HEK293 (cell line): Measurements from ENCODE around the gene RANBP10.
A peak's percentile ranks its signal among the peaks of the same experiment; 100 is the strongest.

ENCODE experiments used
- CTCF ChIA-PET: fragments of 350-600 bp; formaldehyde crosslinking; extraction: SDS; loops from one replicate; lab custom pipeline; 2021; ENCODE audit warnings: antibody characterized with exemption; lab: Yijun Ruan, JAX
- POLR2A ChIA-PET: fragments of 300-600 bp; formaldehyde crosslinking; extraction: SDS; loops from one replicate; lab custom pipeline; 2020; ENCODE audit warnings: antibody characterized with exemption, inconsistent platforms; lab: Yijun Ruan, JAX
- H3K27ac ChIP-seq: fragments of 200-500 bp; sonication (Bioruptor generic); 2 replicates; pipeline ENCODE4 v1.5.1; 2014; ENCODE audit warnings: low read depth, low read length, control low read depth, inconsistent platforms; ENCODE audit errors: extremely low read depth
- H3K36me3 ChIP-seq, 2 experiments: fragments of 200-500 bp in 1 of 2; sonication (Bioruptor generic) in 1 of 2; 1 replicate in 1 of 2; 2 replicates in 1 of 2; pipeline ENCODE4 v1.5.1; 2014 to 2017; ENCODE audit warnings: inconsistent platforms in 2 of 2, low read length in 2 of 2; ENCODE audit not compliant: control insufficient read depth in 2 of 2, insufficient read depth in 1 of 2
- H3K4me1 ChIP-seq: fragments of 200-500 bp; sonication (Bioruptor generic); 2 replicates; pipeline ENCODE4 v1.5.1; 2014; ENCODE audit warnings: mild to moderate bottlenecking, low read length, inconsistent platforms; ENCODE audit not compliant: control insufficient read depth, insufficient read depth
- H3K4me3 ChIP-seq: 2 replicates; pipeline ENCODE4 v1.5.1; 2011; ENCODE audit warnings: low read depth, mild to moderate bottlenecking, control low read depth, low read length, moderate library complexity
- H3K9me3 ChIP-seq: fragments of 200-500 bp; sonication (Bioruptor generic); 2 replicates; pipeline ENCODE4 v1.5.1; 2014; ENCODE audit warnings: low read depth, low read length, inconsistent platforms; ENCODE audit not compliant: control insufficient read depth, insufficient read depth
- IKZF3 ChIP-seq: fragments of 450-650 bp; IDR thresholded peaks from 2 replicates; pipeline ENCODE4 v1.5.0; 2018; ENCODE audit warnings: missing biosample characterization, mild to moderate bottlenecking, missing genetic modification characterization, moderate library complexity
- KLF16 ChIP-seq: fragments of 450-650 bp; formaldehyde crosslinking; IDR thresholded peaks from 2 replicates; pipeline ENCODE4 v1.5.1; 2017; ENCODE audit warnings: missing biosample characterization, missing genetic modification characterization
- OSR2 ChIP-seq: fragments of 450-650 bp; formaldehyde crosslinking; IDR thresholded peaks from 2 replicates; pipeline ENCODE4 v1.5.1; 2016; ENCODE audit warnings: missing biosample characterization, missing genetic modification characterization
- RBAK ChIP-seq: fragments of 450-650 bp; formaldehyde crosslinking; IDR thresholded peaks from 2 replicates; pipeline ENCODE4 v1.5.1; 2016; ENCODE audit warnings: missing biosample characterization, missing genetic modification characterization
- SCRT1 ChIP-seq: fragments of 450-650 bp; formaldehyde crosslinking; IDR thresholded peaks from 2 replicates; pipeline ENCODE4 v1.5.1; 2016; ENCODE audit warnings: missing biosample characterization, missing genetic modification characterization, borderline replicate concordance
- WT1 ChIP-seq: fragments of 450-650 bp; formaldehyde crosslinking; IDR thresholded peaks from 2 replicates; pipeline ENCODE4 v1.5.1; 2016; ENCODE audit warnings: missing biosample characterization, missing genetic modification characterization
- ZNF140 ChIP-seq: fragments of 450-650 bp; formaldehyde crosslinking; IDR thresholded peaks from 2 replicates; pipeline ENCODE4 v1.5.1; 2016; ENCODE audit warnings: missing biosample characterization, missing genetic modification characterization
- ZNF169 ChIP-seq: fragments of 450-650 bp; formaldehyde crosslinking; IDR thresholded peaks from 2 replicates; pipeline ENCODE4 v1.5.1; 2016; ENCODE audit warnings: missing biosample characterization, missing genetic modification characterization
- ZNF214 ChIP-seq: fragments of 450-650 bp; formaldehyde crosslinking; IDR thresholded peaks from 2 replicates; pipeline ENCODE4 v1.5.1; 2017; ENCODE audit warnings: missing biosample characterization, mild to moderate bottlenecking, missing genetic modification characterization, borderline replicate concordance
- ZNF239 ChIP-seq: fragments of 450-650 bp; formaldehyde crosslinking; IDR thresholded peaks from 2 replicates; pipeline ENCODE4 v1.5.1; 2016; ENCODE audit warnings: missing biosample characterization, missing genetic modification characterization
- ZNF24 ChIP-seq: fragments of 450-650 bp; formaldehyde crosslinking; IDR thresholded peaks from 2 replicates; pipeline ENCODE4 v1.5.1; 2016; ENCODE audit warnings: missing biosample characterization, missing genetic modification characterization
- ZNF292 ChIP-seq: fragments of 450-650 bp; formaldehyde crosslinking; IDR thresholded peaks from 2 replicates; pipeline ENCODE4 v1.5.1; 2016; ENCODE audit warnings: low read depth, missing biosample characterization, missing genetic modification characterization, borderline replicate concordance
- ZNF341 ChIP-seq: fragments of 450-650 bp; formaldehyde crosslinking; IDR thresholded peaks from 2 replicates; pipeline ENCODE4; 2016; ENCODE audit warnings: low read depth, missing biosample characterization, missing genetic modification characterization
- ZNF529 ChIP-seq: fragments of 450-650 bp; formaldehyde crosslinking; IDR thresholded peaks from 2 replicates; pipeline ENCODE4 v1.5.1; 2017; ENCODE audit warnings: missing genetic modification characterization, missing biosample characterization; ENCODE audit not compliant: insufficient replicate concordance
- ZNF600 ChIP-seq: fragments of 450-650 bp; formaldehyde crosslinking; IDR thresholded peaks from 2 replicates; pipeline ENCODE4 v1.5.1; 2016; ENCODE audit warnings: missing biosample characterization, missing genetic modification characterization
- ZNF623 ChIP-seq: fragments of 450-650 bp; formaldehyde crosslinking; IDR thresholded peaks from 2 replicates; pipeline ENCODE4 v1.5.1; 2016; ENCODE audit warnings: missing biosample characterization, missing genetic modification characterization
- ZNF791 ChIP-seq: fragments of 450-650 bp; formaldehyde crosslinking; IDR thresholded peaks from 2 replicates; pipeline ENCODE4 v1.5.1; 2016; ENCODE audit warnings: missing biosample characterization, missing genetic modification characterization
- ZNF830 ChIP-seq: fragments of 450-650 bp; IDR thresholded peaks from 2 replicates; pipeline ENCODE4 v1.5.0; 2018; ENCODE audit warnings: missing biosample characterization, missing genetic modification characterization, low read depth, mild to moderate bottlenecking, moderate library complexity
- TF ChIP-seq, protein P1 (sequence below): fragments of 450-650 bp; formaldehyde crosslinking; IDR thresholded peaks from 2 replicates; pipeline ENCODE4 v1.5.1; 2016; ENCODE audit warnings: missing biosample characterization, missing genetic modification characterization
- TF ChIP-seq, protein P2 (sequence below): fragments of 450-650 bp; formaldehyde crosslinking; IDR thresholded peaks from 2 replicates; pipeline ENCODE4 v1.5.1; 2016; ENCODE audit warnings: missing biosample characterization, missing genetic modification characterization
- TF ChIP-seq, protein P3 (sequence below): fragments of 450-650 bp; formaldehyde crosslinking; IDR thresholded peaks from 2 replicates; pipeline ENCODE4 v1.5.1; 2016; ENCODE audit warnings: missing biosample characterization, missing genetic modification characterization
- TF ChIP-seq, protein P4 (sequence below): fragments of 450-650 bp; formaldehyde crosslinking; IDR thresholded peaks from 2 replicates; pipeline ENCODE4 v1.5.1; 2017; ENCODE audit warnings: missing biosample characterization, missing genetic modification characterization

Gene RANBP10

DNA sequence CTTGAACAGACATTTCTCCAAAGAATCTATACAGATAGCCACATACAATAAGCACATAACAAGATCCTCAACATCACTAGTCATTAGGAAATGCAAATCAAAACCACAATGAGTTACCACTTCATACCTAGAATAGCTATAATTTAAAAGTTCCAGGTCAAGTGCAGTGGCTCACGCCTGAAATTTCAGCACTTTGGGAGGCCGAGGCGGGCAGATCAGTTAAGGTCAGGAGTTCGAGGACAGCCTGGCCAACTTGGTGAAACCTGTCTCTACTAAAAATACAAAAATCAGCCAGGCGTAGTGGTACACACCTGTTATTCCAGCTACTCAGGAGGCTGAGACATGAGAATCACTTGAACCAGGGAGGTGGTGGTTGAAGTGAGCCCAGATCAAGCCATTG is 19.9 kb downstream of the RANBP10 start (continued):
- TF ChIP-seq, protein P1, sequence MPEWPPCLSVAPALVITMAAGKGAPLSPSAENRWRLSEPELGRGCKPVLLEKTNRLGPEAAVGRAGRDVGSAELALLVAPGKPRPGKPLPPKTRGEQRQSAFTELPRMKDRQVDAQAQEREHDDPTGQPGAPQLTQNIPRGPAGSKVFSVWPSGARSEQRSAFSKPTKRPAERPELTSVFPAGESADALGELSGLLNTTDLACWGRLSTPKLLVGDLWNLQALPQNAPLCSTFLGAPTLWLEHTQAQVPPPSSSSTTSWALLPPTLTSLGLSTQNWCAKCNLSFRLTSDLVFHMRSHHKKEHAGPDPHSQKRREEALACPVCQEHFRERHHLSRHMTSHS (tag by site-specific recombination) = no peak
- TF ChIP-seq ZNF169 (tag by site-specific recombination) = no peak
- no peak for TF ChIP-seq ZNF24
- TF ChIP-seq ZNF292 = no peak
- no peak for TF ChIP-seq ZNF341 (tag by site-specific recombination)
- TF ChIP-seq, protein P2, sequence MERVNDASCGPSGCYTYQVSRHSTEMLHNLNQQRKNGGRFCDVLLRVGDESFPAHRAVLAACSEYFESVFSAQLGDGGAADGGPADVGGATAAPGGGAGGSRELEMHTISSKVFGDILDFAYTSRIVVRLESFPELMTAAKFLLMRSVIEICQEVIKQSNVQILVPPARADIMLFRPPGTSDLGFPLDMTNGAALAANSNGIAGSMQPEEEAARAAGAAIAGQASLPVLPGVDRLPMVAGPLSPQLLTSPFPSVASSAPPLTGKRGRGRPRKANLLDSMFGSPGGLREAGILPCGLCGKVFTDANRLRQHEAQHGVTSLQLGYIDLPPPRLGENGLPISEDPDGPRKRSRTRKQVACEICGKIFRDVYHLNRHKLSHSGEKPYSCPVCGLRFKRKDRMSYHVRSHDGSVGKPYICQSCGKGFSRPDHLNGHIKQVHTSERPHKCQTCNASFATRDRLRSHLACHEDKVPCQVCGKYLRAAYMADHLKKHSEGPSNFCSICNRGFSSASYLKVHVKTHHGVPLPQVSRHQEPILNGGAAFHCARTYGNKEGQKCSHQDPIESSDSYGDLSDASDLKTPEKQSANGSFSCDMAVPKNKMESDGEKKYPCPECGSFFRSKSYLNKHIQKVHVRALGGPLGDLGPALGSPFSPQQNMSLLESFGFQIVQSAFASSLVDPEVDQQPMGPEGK = no peak
- TF ChIP-seq ZNF214 (tag by site-specific recombination) = no peak
- TF ChIP-seq ZNF140 (tag by site-specific recombination) = no peak

DNA sequence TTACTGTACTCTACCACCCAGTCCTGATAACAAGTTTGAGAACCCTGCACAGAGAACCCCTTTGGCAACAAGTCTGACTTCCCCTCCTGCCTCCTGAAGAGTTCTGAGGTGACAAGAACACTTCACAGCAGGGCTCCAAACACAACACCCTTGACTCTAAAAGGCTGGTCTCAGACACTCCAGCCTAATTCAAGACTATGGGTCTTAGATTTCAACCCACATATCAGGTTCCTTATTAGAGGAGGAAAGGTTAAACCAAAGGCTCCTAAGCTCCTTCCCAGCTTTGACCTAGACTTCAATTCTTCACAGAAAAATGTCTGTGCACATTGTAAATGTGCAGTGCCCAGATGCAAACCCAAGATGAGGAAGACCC is 23.0 kb downstream of the RANBP10 start:
- CTCF ChIA-PET = interaction anchor here (0.6 to 1.1 kb wide), 3 partner anchors 23 to 91 kb away, joined by 3 to 5 read pairs (median 4); partner anchors contain the start of gene RANBP10
- Histone ChIP-seq H3K4me1 (peaks cover 5% of the 10 kb centered on the region), H3K4me3 (no peak overlapping the region)
- TF ChIP-seq ZNF529 (tag by site-specific recombination) (no peak), ZNF600 (tag by site-specific recombination) (no peak), OSR2 (tag by site-specific recombination) (0 out of 2 replicates have a peak, but pooled peaks have one; percentile 32), ZNF623 (tag by site-specific recombination) (no peak), KLF16 (tag by site-specific recombination) (no peak), ZNF830 (no peak), IKZF3 (0 out of 2 replicates have a peak, but pooled peaks have one; percentile 33), WT1 (tag by site-specific recombination) (peak; percentile 62; the same call in 1 of the 2 replicates), SCRT1 (tag by site-specific recombination) (0 out of 2 replicates have a peak, but pooled peaks have one; percentile 33), RBAK (tag by site-specific recombination) (no peak), ZNF791 (tag by site-specific recombination) (no peak), ZNF239 (tag by site-specific recombination) (no peak)
- TF ChIP-seq, protein P3, sequence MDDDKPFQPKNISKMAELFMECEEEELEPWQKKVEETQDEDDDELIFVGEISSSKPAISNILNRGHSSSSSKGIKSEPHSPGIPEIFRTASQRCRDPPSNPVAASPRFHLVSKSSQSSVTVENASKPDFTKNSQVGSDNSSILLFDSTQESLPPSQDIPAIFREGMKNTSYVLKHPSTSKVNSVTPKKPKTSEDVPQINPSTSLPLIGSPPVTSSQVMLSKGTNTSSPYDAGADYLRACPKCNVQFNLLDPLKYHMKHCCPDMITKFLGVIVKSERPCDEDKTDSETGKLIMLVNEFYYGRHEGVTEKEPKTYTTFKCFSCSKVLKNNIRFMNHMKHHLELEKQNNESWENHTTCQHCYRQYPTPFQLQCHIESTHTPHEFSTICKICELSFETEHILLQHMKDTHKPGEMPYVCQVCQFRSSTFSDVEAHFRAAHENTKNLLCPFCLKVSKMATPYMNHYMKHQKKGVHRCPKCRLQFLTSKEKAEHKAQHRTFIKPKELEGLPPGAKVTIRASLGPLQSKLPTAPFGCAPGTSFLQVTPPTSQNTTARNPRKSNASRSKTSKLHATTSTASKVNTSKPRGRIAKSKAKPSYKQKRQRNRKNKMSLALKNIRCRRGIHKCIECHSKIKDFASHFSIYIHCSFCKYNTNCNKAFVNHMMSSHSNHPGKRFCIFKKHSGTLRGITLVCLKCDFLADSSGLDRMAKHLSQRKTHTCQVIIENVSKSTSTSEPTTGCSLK (tag by site-specific recombination) = no peak
- TF ChIP-seq, protein P4, sequence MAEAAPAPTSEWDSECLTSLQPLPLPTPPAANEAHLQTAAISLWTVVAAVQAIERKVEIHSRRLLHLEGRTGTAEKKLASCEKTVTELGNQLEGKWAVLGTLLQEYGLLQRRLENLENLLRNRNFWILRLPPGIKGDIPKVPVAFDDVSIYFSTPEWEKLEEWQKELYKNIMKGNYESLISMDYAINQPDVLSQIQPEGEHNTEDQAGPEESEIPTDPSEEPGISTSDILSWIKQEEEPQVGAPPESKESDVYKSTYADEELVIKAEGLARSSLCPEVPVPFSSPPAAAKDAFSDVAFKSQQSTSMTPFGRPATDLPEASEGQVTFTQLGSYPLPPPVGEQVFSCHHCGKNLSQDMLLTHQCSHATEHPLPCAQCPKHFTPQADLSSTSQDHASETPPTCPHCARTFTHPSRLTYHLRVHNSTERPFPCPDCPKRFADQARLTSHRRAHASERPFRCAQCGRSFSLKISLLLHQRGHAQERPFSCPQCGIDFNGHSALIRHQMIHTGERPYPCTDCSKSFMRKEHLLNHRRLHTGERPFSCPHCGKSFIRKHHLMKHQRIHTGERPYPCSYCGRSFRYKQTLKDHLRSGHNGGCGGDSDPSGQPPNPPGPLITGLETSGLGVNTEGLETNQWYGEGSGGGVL (tag by site-specific recombination) = peak; percentile 34; the same call in 1 of the 2 replicates
- TF ChIP-seq, all 188 proteins: peak for 5
- Histone ChIP-seq H3K27ac (peak overlapping the region; percentile 45; the same call in 1 of the 2 replicates), H3K9me3 (no peaks in the 10 kb centered on the region), H3K36me3 (peaks cover 0 to 4% of the 10 kb centered on the region in 2 experiments; a peak in 2 of 3 replicates)
- POLR2A ChIA-PET = interaction anchor here (1.6 kb wide), 1 partner anchor 23 kb away, joined by 5 read pairs; the partner anchor contains the start of genes RANBP10 and TSNAXIP1
